Measurements from ENCODE around the gene CUL9.

Gene CUL9

DNA sequence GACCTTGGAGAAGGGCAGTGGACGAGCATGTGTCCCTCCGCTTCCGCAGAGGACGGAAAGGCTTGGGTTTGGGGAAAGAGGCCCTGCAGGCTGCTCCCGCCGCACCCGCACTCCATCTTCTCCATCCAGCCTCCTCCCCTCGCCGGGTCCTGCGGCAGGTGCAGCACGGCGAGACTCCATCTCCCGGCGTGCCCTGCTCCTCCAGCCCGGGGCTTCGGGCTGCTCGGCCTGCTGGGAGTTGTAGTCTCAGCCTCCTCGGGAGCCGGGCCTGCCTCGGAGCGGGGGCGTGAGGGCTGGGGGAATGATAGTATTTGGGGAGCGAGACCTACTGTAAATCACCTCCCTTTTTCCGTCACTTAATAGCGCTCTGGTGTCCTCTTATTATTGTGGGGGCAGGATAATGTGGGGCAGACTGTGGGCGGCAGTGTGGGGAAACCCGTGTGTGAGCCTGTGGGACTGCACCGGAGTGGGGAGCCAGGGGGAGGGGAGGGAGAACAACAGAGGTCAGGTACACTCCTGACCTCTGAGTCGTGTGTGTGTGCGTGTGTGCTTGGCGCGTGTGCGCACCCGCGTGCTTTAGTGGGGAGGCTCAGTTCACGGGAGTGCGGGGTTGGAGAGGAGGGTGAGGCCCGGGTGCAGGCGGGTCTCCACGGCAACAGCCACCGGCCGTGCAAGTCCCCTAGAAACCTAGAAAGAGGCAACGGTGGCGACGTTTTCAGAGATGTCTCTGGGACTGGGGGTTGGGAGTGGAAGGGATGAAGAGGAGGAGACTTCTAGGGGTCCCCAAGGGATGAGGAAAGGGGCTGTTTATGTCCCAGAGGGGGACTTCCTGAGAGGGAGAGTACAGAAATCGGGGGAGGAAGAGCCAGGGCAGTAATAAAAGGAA is 65.4 kb downstream of the CUL9 start:
- ATAC-seq, result peak; percentile 98
- TF ChIP-seq SNAI2 (CRISPR knock-in tag; IDR thresholded peaks at IDR 0.05) (peak; percentile 92; the same call in 1 of the 2 replicates), TCF4 (CRISPR knock-in tag; IDR thresholded peaks at IDR 0.05; ENCODE audit: borderline replicate concordance) (no peak), CSDC2 (CRISPR knock-in tag; IDR thresholded peaks at IDR 0.05) (no peak), ZFP30 (CRISPR knock-in tag; IDR thresholded peaks at IDR 0.05) (no peak), OSR1 (CRISPR knock-in tag; IDR thresholded peaks at IDR 0.05) (no peak), GLIS3 (CRISPR knock-in tag; IDR thresholded peaks at IDR 0.05) (no peak), ARNTL (CRISPR knock-in tag; IDR thresholded peaks at IDR 0.05; ENCODE audit: borderline replicate concordance, low read depth) (no peak), PPARA (CRISPR knock-in tag; IDR thresholded peaks at IDR 0.05; ENCODE audit: borderline replicate concordance) (no peak), BACH2 (CRISPR knock-in tag; IDR thresholded peaks at IDR 0.05; ENCODE audit: borderline replicate concordance) (no peak), ZFP3 (CRISPR knock-in tag; IDR thresholded peaks at IDR 0.05) (no peak), ESRRG (CRISPR knock-in tag; IDR thresholded peaks at IDR 0.05) (no peak), ZNF565 (CRISPR knock-in tag; conservative IDR thresholded peaks at IDR 0.05; ENCODE audit: low read depth) (no peak)
- TF ChIP-seq, protein P1, sequence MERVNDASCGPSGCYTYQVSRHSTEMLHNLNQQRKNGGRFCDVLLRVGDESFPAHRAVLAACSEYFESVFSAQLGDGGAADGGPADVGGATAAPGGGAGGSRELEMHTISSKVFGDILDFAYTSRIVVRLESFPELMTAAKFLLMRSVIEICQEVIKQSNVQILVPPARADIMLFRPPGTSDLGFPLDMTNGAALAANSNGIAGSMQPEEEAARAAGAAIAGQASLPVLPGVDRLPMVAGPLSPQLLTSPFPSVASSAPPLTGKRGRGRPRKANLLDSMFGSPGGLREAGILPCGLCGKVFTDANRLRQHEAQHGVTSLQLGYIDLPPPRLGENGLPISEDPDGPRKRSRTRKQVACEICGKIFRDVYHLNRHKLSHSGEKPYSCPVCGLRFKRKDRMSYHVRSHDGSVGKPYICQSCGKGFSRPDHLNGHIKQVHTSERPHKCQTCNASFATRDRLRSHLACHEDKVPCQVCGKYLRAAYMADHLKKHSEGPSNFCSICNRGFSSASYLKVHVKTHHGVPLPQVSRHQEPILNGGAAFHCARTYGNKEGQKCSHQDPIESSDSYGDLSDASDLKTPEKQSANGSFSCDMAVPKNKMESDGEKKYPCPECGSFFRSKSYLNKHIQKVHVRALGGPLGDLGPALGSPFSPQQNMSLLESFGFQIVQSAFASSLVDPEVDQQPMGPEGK (CRISPR knock-in tag; IDR thresholded peaks at IDR 0.05; ENCODE audit: borderline replicate concordance), result no peak
- TF ChIP-seq, protein P2, sequence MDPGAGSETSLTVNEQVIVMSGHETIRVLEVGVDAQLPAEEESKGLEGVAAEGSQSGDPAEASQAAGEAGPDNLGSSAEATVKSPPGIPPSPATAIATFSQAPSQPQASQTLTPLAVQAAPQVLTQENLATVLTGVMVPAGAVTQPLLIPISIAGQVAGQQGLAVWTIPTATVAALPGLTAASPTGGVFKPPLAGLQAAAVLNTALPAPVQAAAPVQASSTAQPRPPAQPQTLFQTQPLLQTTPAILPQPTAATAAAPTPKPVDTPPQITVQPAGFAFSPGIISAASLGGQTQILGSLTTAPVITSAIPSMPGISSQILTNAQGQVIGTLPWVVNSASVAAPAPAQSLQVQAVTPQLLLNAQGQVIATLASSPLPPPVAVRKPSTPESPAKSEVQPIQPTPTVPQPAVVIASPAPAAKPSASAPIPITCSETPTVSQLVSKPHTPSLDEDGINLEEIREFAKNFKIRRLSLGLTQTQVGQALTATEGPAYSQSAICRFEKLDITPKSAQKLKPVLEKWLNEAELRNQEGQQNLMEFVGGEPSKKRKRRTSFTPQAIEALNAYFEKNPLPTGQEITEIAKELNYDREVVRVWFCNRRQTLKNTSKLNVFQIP (CRISPR knock-in tag; IDR thresholded peaks at IDR 0.05; ENCODE audit: borderline replicate concordance, low read depth), result no peak
- TF ChIP-seq, protein P3, sequence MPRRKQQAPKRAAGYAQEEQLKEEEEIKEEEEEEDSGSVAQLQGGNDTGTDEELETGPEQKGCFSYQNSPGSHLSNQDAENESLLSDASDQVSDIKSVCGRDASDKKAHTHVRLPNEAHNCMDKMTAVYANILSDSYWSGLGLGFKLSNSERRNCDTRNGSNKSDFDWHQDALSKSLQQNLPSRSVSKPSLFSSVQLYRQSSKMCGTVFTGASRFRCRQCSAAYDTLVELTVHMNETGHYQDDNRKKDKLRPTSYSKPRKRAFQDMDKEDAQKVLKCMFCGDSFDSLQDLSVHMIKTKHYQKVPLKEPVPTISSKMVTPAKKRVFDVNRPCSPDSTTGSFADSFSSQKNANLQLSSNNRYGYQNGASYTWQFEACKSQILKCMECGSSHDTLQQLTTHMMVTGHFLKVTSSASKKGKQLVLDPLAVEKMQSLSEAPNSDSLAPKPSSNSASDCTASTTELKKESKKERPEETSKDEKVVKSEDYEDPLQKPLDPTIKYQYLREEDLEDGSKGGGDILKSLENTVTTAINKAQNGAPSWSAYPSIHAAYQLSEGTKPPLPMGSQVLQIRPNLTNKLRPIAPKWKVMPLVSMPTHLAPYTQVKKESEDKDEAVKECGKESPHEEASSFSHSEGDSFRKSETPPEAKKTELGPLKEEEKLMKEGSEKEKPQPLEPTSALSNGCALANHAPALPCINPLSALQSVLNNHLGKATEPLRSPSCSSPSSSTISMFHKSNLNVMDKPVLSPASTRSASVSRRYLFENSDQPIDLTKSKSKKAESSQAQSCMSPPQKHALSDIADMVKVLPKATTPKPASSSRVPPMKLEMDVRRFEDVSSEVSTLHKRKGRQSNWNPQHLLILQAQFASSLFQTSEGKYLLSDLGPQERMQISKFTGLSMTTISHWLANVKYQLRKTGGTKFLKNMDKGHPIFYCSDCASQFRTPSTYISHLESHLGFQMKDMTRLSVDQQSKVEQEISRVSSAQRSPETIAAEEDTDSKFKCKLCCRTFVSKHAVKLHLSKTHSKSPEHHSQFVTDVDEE (CRISPR knock-in tag; IDR thresholded peaks at IDR 0.05), result peak; percentile 68; the same call in 1 of the 2 replicates
- TF ChIP-seq, protein P4, sequence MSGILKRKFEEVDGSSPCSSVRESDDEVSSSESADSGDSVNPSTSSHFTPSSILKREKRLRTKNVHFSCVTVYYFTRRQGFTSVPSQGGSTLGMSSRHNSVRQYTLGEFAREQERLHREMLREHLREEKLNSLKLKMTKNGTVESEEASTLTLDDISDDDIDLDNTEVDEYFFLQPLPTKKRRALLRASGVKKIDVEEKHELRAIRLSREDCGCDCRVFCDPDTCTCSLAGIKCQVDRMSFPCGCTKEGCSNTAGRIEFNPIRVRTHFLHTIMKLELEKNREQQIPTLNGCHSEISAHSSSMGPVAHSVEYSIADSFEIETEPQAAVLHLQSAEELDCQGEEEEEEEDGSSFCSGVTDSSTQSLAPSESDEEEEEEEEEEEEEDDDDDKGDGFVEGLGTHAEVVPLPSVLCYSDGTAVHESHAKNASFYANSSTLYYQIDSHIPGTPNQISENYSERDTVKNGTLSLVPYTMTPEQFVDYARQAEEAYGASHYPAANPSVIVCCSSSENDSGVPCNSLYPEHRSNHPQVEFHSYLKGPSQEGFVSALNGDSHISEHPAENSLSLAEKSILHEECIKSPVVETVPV (CRISPR knock-in tag; IDR thresholded peaks at IDR 0.05), result no peak

DNA sequence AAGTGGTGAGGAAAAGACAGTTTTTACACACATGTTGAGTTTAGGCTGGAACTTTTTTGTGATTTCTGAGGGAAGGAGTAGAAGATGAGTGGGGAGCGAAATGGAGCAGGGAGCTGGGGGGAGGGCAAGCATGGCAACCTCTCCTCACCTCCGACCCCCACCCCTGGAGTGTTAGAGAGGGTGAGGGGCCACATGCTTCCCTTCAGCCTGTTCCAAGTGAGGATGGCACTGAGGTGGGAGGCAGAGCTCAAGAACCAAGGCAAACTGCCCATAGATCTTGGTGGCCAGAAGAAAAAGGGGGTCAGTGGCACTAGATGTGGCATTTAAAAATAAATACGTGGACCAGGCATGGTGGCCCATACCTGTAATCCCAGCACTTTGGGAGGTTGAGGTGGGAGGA is 66.1 kb downstream of the CUL9 start:
- ATAC-seq, result no peak
- TF ChIP-seq PPARA (CRISPR knock-in tag; IDR thresholded peaks at IDR 0.05; ENCODE audit: borderline replicate concordance) (no peak), ZNF565 (CRISPR knock-in tag; conservative IDR thresholded peaks at IDR 0.05; ENCODE audit: low read depth) (no peak)
- TF ChIP-seq, protein P2 (CRISPR knock-in tag; IDR thresholded peaks at IDR 0.05; ENCODE audit: borderline replicate concordance, low read depth), result no peak
- TF ChIP-seq, protein P3 (CRISPR knock-in tag; IDR thresholded peaks at IDR 0.05), result no peak
